GM23248 (cell line): ENCODE measurements around the gene E2F7.

Experiments
- EZH2 ChIP-seq: fragments of 200-600 bp; sonication (generic); IDR thresholded peaks from 2 replicates; pipeline ENCODE4 v1.6.1; 2018; ENCODE audit warnings: antibody characterized with exemption, mild to moderate bottlenecking; ENCODE audit not compliant: insufficient read depth, poor library complexity, severe bottlenecking
- EZH2phosphoT487 ChIP-seq: fragments of 200-600 bp; sonication (generic); IDR thresholded peaks from 2 replicates; pipeline ENCODE4 v1.6.1; 2018; ENCODE audit warnings: antibody characterized with exemption, moderate library complexity, mild to moderate bottlenecking, low read depth; ENCODE audit not compliant: insufficient read depth

- TF ChIP-seq EZH2 (no peak), EZH2phosphoT487 (no peak)
Observed at GRCh38 chr12:77102123-77102522, 36.8 kb upstream of the E2F7 start.
